HT-29 (cell line): ENCODE results near the gene CTTNBP2. TPM values are rescaled to one million over a fixed set of nuclear protein-coding genes. Genes with fewer than 3 reads are reported as not detected.

Source experiments
- DNase-seq: peaks from one replicate; pipeline ENCODE4 v3.0.0-alpha.2; 2015; ENCODE audit warnings: low spot score
- total RNA-seq: library from RNA; depleted of rRNA; stranded (reverse); fragments of >200 nt; shearing (Covaris generic); gene quantifications from 2 replicates; pipeline ENCODE4 v1.2.3, GENCODE V29; 2014

The CTTNBP2 gene
- total RNA-seq, 1 experiment from 2014 or later: 1.0 TPM

DNA sequence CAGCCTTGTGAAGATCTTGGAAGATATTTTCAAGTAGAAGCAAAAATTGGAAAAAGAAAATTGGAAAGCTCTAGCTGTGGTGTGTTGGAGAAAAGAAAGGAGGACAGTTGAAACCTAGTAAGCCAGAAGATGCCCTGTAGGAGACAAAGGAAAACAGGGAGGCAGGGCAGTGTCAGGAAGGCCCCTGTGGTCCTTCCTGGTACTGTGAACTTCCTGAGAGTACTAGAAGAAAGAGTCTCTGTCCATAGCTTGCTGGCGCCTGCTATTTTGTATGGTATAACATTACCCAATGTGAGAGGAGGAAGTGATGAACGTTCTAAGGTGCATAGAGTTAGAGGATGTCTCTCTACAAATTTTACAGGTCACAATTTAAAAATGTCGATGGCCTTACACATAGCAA is 183.1 kb downstream of the CTTNBP2 start:
- DNase-seq: no peak

DNA sequence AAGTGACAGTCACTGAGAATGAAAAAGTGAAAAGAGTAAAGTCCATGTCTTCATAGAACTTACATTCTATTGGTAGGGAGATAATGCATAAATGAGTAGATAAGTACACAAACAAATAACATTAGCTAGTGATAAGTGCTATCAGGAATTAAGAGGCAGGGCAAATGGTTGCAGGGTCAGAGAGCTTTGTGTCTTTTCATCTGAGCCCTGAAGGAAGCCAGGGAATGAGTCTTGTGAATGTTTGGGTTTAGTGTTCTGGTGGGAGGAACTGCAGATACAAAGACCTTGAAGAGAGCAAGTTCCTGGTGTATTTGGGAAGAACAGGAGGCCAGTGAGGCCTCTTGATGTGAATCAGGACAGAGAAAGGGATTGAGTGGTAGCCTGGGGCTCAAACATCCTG is 183.8 kb downstream of the CTTNBP2 start:
- DNase-seq: no peak

DNA sequence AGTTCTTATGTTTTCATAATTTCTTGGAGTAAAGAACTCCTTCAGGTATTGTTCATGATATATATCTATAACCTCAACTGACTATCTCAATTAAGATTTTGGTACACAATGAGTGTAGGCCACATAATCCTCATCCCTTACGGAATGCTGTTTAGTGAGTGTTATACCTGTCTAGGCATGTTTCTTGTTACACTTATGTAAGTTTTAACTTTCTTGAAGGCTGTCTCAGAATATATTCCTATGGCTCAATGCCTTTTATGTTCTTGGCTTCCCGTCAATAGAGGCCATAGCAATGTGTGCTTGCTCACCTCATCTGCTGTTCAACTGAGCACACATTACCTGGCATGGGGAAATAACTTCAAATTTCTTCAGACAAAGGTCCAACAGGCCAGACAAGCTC is 185.1 kb downstream of the CTTNBP2 start:
- DNase-seq: no peak

DNA sequence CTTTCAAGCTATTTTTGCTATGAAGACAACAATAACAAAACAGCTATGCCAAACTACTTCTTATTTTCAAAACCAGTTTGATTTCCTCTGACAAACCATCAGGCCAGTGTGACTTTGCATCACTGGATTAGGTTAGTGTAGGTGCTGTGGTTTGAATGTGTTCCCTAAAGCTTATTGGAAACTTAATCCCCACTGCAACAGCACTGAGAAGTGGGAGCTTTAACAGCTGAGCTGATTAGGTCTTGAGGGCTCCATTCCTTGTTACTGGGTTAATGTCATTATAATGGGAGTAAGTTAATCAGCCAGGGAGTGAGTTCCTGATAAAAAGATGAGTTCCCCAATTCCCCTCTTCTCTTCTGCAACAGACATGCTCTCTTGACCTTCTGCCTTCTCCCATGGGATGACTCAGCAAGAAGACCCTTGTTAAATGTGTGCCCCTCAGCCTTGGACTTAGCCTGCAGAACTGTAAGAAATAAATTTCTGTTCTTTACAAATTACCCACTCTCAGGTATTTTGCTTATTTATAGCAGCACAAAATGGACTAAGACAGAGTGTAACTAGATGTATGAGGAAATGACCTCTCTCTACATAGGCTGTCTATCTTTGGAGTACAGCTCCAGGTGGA is 186.8 kb downstream of the CTTNBP2 start:
- DNase-seq: no peak

DNA sequence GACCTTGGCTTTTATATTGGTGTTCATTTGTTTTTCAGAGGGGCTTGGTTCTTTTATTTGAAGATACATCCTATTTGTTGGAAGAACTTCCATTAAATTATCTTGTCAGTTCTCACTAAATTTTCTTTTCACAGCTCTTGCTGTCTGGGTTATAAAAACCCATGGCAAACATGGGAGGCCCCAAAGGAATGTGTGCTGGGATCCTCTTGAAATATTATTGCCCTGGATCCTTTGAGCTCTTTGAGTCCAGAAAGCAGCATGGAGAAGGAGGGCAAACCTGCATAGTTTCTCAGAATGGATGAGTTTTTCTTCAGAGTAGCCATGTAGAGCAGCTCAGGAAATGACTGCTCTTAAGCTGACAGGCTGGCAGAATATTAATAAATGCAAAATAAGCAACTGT is 187.4 kb downstream of the CTTNBP2 start:
- DNase-seq: no peak

DNA sequence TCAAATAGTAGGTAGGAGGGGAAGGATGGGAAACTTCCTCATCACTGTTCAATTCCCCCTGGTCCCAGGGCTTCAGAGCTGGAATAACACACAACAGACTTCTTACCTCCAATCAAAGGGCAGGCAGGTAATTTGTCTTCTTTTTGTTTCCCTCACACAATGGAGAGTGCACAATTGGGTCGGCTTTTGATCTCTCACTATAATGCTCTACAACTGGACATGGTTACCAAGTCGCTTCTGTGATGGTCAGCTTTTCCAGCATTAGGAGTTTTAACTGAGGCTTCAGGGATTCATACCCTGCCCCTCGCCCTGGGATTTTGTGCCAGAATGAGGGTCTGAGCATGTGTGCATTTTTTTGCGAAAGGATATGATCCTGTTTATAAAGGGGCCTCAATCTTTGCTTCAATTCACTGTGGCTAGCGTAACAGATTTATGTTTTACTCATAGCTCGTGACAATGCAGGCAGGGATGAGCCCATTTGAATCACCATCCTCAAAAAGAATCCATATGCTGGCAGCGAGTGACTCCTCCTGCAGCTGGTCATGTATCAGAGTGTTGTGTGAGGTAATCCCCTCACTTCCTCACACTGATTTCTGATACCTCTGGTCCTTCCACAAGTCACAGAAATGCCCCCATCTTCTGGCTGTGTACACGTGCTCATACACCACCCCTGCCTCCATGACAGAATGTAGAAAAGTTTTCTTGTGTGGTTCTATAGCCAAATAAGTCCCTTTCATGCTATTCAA is 189.6 kb downstream of the CTTNBP2 start:
- no peak for DNase-seq

DNA sequence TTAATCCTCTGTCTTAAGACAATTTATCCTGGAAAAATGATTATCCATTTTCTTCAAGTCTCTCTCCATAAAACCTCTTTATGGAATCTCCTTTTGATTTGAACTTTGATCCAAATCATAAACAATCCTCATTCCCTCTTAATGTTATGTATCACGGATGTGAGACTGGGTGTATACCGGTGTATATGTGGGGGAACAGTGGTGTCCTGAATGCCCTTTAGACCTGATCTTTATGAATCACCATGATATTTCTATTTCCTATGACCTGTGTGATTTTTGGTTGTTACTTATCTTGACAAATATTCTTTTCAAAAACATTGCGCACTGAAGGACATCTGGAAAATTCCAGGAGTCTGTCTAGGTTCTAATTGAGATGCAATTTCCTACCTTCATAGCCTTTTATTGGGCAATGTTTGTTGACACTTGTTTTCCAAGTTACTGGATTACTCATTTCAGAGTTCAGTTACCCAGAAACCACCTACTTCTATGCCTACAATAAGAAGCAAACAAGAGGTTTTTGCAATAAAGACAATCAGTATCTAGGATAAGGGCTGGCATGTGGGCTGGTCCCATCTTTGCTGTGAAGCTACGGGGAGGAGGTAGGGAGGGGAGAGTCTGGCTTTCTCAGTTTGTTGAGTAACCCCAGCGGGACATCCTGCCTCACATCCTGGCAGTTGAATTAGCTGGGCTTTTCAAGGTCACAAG is 190.4 kb downstream of the CTTNBP2 start:
- DNase-seq: peak; percentile 80

DNA sequence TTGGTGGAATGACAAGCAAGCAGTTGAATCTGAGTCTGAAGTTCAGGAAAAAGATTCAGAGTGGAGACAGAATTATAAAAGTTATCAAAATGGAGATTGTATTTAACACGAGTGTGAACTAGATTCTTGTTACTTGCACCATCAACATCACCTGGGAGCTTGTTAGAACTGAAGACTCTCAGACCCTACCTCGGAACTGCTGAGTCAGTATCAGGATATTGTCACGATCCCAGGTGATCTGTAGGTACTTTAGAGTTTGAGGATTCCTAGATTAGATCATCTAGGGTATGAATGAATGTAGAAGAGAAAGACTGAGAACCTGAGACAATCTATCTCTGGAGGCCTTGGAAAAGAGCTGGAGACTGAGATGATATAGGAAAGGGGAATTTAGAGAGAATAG is 194.1 kb downstream of the CTTNBP2 start:
- no peak for DNase-seq

DNA sequence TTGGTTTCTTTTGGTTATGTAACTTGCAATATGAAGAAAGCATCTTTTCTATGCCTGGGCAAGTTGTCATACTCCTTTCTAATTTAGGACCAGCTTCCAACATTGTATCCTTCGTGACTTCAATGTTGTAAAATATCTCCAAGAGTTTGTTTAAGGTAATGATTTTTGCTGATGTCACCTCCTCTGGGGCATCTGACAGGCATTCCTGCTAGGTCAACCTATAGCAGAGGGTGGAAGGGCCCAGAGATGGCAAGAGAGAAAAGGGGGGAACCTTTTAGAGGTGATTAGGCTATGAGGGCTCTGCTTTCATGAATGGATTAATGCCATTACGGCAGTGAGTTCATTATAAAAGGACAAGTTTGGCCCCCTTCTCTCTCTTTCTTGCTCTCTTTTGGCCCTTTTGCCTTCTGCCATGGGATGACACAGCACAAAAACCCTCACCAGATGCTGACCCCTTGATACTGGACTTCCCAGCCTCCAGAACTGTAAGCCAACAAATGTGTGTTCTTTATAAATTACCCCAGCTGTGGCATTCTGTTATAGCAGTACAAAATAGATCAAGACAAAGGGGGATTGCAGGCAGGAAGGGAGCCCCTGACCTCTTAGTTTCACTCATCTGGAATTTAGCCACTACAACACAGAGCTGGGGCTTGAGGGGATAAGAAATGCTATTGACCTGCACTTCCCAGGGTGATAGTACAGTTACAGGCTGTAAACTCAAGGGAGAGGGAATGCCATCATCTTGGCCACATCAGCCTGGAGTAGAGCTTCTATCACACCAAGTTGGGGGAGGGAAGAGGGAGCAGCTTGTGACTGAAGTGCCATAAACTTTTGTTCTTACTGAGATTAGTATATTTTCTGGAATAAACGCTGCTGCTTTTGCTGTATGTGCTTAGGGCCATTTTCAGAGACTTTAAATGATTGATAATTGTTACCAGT is 197.5 kb downstream of the CTTNBP2 start:
- no peak for DNase-seq

DNA sequence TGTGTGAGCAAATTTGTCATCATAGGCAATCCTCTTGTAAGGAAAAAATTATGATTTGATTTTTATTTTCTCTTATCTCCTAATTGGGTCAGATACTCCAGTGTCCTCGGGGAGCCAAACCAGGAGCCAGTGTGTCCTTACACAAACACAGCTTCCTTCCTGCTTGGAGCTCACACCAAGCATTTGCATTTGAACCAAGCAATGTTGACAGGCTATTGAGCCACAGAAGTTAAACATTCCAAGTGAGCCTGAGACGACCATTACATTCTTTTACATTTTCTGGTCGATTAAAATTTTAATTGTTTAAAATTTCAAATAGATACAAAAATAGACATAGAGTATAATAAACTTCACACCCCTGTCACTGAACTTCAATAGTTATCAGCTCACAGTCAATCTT is 198.6 kb downstream of the CTTNBP2 start:
- DNase-seq: no peak

DNA sequence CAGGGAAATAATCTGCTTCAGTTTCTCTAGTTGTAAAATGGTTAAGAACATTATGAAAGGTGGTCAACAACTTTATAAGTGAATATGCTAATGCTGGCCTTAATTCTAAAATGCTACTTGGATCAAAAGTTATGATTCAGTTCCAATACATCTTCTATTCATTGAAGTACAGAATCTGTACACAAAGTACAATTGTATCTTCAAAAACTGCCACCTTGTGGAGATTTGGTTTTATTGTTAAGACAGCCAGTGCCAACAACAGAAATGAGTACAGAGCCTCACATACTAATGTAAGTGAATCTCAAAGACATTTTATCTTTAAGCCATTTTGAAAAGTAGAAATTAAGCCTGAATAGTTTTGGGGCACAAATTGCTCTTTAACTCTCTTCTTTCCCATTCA is 199.4 kb downstream of the CTTNBP2 start:
- peak; percentile 91 for DNase-seq

DNA sequence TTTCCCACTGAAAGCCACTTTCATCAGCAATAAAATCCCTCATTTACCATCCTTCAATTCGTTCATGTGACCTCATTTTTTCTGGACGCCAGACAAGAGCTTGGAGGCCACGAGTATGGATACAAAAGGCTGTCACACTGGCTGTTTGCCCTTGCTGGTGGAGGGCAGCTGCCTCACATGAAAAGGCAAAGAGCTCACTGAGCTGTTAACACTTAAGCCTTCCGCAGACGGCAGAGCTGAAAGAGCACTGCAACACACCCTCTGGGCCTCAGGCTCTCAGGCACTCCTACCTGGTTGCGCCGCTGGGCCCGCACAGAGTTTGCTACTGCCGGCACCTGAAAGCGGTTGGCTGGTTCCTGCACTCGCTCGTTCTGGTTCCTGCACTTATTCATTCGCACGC is 199.9 kb downstream of the CTTNBP2 start:
- DNase-seq: peak; percentile 86

DNA sequence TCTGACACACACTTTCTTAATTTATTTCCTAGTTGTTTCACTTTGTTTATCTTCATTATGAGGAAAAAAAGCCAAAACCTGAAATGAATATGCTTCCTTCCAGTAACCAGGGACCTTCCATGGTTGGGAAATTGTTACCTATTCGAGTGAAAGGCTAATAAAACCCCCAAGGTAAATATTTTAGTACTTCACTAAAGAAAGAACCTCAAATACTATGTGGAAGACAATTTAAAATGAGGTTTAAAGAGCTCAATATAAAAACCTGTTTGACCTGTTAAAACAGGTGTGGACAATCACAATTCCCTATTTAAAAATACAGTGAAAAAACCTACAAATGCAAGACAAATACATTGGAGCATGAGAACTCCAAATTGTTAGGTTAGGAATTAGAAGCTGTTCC is 200.8 kb downstream of the CTTNBP2 start:
- no peak for DNase-seq

DNA sequence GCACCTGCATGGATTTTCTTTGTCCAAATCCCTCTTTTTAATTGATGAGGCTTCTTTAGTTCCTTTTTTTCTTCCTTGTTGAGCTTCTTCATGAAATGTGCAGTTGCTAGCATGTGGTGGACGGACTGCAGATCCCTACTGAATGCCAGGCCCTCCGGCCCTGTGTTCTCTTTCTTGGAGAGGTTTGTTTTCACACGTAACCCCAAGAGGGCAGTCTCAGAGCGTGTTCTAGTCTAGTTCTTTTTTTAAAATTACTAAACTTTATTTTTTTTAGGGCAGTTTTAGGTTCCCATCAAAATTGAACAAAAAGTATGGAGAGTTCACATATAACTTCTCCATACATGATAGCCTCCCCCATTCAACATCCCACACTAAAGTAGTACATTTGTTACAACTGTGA is 203.4 kb downstream of the CTTNBP2 start:
- DNase-seq: no peak

DNA sequence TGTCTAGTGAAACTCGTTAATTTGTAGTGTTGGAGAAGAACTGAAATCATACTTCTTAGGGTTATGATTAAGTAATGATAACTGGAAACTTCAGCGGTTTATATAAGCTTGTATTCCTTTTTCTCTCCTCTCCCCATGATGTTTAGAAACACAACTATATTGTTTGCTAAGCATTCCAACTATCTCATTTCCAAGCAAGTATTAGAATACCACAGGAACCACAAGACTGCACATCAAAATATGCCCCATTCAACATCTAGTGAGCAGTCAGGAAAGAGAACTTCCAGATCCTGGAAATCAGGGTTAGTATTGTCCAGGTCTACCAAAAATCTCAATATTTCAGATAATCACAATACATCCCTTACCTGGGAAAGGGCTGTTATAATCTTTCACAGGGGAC is 205.8 kb downstream of the CTTNBP2 start:
- no peak for DNase-seq

DNA sequence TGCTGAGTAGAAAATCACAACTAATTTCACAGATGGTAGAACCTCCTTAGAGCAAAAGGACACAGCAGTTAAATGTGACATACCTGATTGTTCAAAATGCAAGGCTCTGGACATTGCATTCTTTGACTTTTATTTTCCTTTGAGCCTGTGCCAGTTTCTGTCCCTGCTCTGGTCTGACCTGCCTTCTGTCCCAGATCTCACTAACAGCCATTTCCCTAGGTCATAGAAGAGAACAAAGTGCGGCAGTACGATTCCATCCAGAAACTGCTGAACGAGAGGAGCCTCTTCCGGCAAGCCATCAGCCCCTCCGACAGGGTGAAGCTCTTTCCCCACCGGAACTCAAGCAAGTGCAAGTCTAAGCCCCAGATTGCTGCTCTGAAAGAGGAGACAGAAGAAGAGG is 206.6 kb downstream of the CTTNBP2 start:
- no peak for DNase-seq

DNA sequence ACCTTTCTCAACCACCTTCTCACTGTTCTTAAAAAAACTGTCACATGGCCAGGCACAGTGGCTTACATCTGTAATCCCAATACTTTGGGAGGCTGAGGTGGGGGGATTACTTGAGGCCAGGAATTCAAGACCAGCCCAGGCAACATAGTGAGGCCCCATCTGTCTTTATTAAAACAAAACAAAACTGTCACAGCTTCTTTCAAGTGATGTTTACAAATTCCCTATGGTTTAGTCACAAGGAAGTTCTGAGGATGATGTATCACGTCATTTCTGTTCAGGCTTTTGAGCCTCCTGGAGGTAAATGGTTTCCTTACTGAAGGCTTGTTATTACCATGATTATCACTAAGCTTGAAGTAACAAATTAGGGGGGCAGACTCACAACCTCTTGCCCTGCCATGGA is 207.2 kb downstream of the CTTNBP2 start:
- peak; percentile 67 for DNase-seq

DNA sequence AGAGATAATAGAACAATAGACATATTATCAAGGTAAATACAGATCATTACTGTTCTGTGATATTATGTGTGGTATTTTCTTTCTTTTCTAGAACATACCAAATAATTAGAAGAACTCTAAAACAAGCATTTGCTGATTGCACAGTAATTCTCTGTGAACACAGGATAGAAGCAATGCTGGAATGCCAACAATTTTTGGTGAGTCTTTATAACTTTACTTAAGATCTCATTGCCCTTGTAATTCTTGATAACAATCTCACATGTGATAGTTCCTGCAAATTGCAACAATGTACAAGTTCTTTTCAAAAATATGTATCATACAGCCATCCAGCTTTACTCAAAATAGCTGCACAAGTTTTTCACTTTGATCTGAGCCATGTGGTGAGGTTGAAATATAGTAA is 207.9 kb downstream of the CTTNBP2 start:
- no peak for DNase-seq

DNA sequence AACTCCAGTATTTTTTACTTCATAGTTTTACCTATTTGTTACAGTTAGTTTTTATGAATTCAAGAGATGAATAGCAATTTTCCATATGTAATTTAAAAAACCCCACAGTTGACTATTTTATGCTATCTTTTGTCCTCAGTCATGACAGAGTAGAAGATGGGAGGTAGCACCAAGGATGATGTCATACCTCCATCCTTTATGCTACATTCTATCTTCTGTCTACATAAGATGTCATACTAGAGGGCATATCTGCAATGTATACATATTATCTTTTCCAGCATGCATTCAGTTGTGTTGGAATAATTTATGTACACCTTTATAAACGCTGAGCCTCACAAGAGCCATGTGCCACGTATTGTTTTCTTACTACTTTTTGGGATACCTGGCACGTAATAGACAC is 209.2 kb downstream of the CTTNBP2 start:
- DNase-seq: no peak

DNA sequence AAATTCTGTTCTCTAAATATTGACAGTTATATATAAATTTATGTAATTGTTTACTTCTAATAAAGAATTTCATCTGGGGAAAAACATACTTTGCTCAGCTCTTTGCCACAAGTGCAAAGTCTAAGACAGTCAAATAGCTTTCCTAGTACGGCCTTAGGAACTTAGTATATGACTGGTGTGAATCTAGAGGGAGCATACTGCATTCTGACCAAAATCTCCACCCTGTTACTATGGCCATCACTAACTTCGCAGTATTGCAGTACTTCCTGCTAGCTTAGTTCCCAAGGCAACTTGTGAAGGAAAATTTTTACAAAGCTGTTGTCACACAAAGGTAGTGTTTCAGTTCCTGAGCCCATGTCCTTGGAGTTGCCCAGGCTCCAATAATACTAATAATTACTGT is 211.9 kb downstream of the CTTNBP2 start:
- peak; percentile 38 for DNase-seq
